CD4-positive, alpha-beta T cell treated with Interleukin-4 for 1 hour (primary cell): ENCODE measurements around the gene DTNA.

ENCODE experiments used
- DNase-seq, 2 donors: peaks; one replicate each; pipeline ENCODE4 v3.0.0-alpha.2; 2020 to 2022

DTNA gene

DNA sequence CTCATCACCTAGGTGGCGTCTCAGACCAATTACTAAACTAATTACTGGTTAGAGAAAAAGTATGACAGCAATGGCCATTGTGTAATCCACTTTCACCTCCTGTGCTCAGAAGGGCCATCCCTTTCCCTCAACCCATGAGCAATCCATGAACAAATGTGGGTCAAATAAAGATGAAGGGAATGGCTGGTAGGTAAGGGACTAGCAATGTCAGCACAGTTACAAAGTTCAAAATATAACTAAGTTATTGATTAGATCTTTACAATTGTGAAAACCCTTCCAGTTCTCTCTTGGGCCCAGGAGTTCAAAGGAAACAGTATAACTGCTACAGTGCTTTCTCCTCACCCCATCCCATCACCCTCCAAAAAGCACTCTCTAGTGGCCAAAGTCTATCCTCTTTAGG lies 98.3 kb downstream of the DTNA start:
- no peak for DNase-seq

DNA sequence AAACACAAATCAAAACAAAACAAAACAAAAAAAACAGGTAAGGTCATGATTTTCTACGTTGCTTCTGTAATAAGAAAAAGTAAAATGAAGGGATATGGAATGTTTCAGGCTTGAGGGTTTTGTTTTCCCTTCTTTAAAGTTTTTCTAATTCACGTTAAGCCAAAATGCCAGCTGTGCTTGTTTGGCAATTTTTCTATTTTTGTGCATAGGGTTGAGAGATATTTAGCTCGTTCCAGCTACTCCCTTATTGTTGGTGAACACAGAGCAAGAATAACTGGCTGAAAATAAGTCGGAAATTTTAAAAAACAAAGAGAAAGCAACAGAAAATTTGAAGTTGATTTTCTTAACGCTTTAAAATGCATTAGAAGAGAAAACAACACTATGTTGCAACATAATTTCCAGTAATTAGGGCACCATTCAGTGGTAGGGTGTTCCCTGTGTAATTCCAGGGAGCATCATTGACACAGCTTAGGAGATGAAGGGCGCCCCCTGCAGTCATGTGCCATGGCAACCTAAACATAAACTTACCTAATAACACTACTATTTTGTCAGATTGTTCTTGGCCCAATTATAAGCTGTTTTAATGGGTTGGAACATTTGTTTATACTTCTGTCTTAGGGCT lies 99.5 kb downstream of the DTNA start:
- no peak for DNase-seq

DNA sequence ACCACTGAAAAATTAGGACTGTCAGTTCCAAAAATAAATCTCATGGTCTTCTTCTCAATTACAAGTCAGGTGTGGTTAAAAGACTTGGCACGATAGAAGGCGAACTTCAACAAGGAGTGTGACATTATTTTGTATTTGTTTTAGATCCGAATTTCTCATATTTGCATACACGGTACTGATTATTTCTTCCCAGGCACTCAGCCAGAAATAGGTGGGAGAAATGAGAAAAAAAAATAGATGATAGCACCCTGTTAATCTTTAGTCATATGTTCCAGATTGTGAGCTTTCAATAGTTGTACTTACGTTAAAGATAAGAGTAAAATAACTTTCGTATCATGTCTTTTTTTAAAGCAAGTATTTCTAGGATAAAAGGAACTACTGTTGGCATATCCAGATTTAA lies 106.1 kb downstream of the DTNA start:
- DNase-seq = no peak

DNA sequence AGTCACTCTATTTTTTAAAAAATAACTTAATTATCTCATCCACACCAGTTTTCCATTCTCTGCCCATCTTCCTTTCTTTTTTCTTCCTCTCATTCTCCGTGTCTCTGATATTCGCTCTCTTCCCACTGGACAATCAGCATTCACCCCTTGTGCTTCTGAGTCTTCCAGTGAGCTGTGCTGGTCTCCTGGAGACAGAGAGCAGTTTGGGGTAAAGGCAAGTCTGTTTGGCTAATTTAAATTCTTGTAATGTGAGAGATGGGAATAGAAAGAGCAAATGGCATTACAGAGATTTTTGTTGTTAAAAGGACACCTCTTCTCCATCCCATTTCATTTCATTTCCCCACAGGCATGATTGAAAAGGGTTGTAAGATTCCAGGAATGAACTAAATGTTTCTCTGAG lies 107.5 kb downstream of the DTNA start:
- no peak for DNase-seq

DNA sequence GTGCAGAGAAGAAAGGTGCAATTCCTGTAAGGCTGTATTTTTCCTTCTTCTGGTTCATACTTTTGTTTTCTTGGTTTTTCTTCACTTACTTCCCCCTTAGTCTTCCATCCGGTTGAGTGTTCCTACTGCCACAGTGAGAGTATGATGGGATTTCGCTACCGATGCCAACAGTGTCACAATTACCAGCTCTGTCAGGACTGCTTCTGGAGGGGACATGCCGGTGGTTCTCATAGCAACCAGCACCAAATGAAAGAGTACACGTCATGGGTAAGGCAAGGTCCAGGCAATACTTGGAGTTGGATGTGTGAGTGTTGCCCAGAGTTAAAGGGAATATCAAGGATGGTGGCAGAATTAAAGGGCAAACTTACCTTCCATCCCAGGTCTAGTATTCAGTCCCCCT lies 108.0 kb downstream of the DTNA start:
- no peak for DNase-seq

DNA sequence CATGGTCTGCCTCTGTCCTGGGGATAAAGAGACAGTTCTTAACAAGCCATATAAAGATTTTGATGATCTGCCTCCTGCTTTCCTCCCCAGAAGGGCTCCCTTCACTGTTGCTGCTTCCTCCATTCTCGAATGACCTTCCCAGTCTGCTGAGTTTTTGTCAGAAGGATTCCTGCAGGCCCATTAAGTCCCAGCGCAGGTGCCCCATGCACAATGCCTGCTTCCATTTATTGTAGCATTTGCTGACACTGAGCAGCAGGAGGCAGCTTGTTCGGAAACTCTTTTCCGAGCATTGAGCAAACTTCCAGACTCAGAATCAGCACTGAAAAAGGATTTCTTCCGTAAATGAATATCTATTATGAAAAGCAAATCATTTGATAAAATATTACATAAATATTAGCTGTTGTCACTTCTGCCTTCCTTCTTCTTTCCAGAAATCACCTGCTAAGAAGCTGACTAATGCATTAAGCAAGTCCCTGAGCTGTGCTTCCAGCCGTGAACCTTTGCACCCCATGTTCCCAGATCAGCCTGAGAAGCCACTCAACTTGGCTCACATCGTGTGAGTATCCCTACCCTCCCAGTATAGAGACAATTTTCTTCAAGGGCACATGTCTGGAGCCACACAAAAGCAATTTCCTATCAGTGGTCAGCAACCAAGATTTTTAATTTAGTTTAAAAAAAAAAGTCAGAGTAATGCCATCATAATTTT lies 110.4 kb downstream of the DTNA start:
- no peak for DNase-seq

DNA sequence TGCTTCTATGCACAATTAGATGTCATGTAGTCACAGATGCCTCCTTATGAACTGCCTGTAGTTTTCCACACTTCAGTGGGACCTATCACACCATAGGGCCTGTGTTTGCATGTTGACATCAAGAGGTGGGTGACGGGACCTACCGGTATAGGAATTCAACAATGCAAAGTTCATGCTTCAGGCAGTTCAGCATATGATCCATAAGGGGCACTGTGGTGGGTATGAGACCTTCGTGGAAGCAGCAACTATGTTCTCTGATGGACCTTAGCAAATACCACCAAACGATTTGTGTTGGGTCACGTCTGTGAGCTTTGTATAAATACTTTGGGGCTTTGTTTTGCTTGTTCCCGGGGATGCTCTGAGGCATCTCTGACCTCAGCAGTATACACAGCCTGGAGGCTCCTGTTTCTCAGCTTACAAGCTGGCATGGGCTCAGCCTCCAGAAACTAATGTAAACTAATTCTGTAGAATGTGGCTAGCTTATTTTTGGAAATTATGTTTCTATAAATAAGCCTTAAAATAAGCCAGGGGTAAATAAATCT lies 111.6 kb downstream of the DTNA start:
- no peak for DNase-seq

DNA sequence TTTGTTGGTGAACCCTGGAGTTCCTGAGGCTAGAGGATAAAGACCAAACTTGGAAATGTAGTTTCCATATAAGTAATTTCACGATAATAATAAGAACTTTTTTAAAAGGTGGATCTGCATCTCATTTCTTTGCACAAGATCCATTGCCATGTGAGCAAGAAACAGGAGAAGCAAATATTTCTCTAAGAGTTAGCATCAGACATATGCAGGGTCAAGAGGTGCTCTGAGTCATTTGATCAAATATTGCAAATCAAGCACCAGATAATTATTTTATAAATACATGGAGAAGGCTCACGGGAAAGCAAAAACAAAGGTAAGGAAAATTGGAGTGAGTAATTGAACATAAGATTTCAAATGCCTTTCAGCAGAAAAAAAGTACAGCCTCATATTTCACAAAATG lies 118.0 kb downstream of the DTNA start:
- DNase-seq = no peak

DNA sequence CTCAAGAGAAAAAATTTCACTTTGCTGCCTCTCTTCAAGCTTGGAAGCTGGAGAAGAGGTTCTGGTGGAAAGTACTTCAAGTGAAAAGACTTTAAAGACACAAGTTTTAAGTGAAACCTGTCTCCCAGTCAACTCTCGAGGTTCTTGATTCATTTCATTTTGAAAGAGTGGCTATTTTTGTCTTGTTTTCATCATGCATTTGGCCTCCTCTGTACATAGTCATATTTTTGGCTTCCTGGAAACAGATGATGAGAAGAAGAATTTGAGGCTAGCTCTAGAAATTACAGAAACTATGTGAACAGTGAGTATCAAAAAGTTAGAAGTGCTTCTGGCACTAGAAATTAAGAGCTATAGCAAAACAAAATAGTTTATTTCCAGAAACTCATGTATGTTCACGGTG lies 124.8 kb downstream of the DTNA start:
- no peak for DNase-seq

DNA sequence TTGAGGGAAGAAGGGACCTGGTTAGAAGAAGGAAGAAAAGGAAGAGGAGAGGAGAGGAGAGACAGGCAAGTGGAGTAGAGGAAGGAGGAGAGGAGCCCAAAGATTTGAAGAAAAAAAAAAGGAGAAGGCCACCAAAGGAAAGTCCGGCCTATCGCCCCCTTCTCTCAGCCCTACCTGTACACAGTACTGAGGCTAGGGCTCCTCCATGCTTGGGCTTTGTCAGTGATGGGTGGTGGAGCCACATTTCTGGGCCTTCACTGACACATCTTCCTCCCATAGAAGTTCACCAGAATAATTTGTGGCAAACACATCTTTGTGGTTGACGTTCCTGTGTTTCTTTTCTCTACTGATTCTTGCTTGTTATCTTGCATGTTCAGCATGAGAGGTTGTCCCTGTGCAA lies 125.4 kb downstream of the DTNA start:
- no peak for DNase-seq

DNA sequence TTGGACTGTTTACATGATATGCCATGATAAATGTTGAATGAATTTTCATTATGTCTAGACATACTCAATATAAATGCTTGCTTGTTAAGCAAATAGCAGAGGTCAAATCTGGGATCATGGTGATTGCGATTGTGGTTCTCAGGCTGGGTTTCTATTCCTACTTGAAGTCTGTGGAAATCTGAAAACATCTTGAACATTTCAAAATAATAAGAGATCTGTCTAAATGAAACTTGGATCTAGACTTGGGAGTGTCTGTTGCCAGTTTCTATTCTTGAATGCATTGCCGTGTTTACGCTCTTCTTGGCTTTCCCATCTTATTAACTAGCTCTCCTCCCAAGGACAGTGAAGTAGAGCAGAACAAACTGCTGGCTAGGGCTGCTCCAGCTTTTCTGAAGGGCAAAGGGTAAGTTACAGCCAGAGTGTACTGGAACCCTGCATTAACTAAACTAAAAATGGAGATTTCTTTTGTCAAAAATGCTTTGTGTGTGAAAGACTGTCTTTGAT lies 127.7 kb downstream of the DTNA start:
- no peak for DNase-seq

DNA sequence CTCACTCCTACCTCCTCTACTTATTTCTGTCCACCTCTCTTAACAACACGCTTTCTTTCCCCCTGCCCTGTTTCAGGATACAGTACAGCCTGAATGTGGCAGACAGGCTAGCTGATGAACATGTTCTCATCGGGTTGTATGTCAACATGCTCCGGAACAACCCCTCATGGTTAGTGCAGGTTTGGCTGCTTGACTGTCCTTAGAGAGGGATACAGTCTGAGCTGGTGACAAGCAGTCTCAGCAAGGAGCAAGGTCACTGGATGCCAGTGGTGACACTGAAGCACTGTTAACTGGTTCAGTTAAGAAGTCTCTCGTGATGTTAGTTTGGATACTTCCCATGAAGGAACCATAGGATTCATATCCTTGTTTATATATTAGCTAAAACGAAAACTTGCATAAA lies 128.6 kb downstream of the DTNA start:
- DNase-seq = no peak

DNA sequence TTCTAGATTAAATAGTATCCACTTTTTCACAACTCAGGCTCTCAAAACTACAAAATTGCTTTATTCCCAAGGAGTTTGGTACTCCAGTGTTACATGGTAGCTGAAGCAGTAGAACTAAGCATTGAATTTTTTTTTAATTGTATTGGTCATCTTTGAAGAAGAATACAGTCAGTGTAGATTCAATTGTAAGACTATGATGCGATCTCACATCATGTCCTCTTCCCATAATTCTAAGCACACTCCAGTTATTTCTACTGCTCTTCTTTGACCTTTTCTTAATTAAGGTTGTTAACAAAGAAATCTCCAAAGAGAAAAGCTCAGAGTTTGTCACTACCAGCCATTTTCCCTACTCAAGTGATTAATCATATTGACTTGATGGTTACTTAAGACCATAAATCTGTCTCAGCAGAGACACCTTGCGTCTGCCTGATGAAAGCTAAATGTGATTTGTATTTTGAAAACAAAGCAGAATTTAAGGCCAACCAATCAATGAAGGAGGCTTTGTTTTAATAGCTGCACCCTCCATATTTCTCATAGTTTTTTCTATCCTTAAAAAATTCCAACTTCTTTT lies 130.2 kb downstream of the DTNA start:
- no peak for DNase-seq

DNA sequence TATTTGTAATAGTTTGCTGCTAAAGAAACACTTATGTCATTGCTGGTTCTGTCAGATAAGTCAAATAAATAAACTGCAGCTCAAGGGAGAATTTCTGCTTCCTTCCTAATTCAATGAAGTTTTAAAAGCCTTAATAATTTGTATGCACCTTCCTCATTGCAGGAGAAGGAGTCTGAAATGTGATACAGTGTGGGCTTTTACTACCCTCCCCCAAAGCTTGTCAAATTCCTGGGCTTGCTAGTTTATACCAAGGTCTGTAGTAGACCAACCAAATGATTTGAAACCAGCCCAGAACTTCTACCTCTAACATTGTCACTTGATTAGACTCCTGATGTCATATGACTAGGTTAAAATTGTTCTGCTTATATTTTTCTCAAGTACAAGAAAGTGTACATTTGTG lies 131.8 kb downstream of the DTNA start:
- no peak for DNase-seq

DNA sequence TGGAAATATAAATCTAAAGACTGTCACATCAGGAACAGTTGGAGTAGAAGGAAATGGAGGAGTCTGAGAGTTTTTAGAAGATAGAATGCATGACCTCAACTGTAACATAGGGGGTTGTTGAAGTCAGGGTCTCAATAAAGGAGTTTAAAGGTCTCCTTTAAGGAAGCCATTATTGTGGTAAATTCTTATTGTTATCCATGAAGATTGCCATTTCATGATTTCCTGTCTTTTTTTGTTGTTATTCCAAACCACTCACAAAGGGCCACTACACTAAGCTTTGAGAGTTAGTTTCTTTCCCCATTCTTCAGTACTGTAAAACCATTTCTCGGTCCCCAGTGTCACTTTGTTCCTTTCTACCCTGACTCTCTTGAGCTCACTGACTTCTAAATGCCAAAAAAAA lies 134.0 kb downstream of the DTNA start:
- no peak for DNase-seq

DNA sequence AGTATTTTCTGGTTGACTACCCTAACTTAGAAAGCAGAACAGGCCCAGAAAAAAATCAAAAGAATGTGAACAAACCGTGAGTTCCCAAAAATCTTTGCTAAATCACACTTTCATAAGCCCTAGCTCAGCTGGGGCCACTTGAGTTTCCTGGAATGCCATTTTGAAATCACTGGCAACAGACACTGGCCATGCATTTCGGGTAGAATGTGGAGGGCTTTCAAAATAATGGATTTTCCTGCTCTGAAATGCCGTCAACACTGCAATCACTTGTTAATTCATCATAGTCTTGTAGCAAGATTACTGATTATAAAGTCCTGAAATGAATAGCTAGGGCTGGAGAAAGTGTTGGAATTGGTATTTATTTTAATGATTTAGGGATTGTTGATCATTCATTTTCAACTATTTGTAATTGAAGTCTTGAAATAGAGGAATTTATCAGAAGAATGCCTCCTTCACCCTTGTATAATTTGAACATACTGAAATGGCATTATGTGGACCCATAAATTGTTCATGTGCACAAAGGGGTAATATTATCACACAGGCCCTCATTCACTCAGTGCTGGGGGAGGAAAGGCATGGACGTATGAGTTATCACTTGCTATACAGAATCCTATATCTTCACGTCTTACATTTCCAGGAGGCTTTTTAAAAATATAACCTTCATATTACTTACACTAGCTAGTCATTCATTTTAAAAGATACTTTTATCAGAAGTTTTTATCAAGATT lies 134.8 kb downstream of the DTNA start:
- no peak for DNase-seq

DNA sequence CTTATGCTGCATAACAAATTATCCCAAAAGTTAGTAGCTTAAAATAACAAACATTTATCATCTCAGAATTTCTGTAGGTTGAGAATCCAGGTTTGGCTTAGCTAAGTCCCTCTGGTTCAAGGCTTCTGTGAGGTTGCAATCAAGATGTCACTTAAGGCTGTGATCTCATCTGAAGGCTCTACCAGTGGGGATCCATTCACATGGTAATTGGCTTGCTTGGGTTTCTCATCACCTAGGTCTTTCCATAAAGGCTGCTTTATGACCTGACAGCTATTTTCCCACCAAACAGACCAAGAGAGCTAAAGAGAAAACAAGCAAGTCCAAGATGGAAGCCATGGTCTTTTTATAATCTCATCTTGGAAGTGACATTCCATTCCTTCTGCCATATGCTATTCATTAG lies 137.3 kb downstream of the DTNA start:
- no peak for DNase-seq

DNA sequence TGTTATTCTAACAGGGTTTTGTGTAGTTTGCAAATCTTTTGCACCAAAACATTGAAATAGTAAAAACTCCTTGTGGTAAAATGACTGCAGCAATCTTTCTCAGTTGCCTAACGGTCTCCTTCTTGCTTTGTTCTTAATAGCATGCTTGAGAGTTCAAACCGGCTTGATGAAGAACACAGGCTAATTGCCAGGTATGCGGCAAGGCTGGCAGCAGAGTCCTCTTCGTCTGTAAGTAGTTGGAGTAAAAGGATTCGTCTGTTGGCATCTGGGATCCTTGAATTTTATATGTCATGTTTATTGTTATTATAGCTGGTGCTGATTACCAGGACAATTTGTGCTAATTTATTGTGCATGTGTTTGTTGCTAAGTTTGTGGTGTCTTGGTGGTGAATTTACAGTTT lies 138.1 kb downstream of the DTNA start:
- DNase-seq = no peak

DNA sequence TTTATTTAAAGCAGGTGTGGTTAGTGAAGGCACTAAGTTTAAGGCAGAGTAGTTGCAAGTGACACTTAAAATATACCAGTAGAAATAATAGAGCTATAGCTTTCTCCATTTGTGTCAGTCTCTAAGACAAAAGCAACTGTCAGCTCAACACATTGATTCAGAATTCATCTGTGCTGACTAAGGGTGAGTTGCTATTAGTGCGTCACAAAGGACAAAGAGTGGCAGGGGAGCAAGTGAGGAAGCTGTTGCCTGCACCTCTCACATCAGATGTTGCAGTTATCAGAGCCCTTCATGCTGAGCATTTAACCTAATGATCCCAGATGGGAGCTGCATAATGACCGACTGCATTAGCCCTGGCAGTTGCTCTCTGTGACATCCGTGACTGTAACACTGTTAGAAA lies 138.6 kb downstream of the DTNA start:
- DNase-seq = no peak

DNA sequence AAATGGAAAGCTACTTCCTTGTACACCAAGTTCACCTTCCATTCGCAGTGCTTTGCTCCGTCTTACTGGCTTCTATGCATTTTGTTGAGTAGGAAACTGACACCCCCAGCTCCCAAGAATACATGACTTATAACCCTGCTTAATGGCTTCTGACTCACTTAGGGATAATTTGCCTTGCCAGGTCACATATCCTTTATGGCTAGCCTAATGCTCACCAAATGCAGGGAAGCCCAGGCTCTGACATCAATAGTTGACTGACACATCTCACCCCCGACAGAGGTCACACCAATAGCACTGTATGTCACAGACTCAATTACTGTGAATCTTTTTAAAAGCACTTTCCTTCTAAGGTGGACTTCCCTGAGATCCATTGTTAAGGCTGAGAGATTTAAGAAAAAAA lies 147.2 kb downstream of the DTNA start:
- no peak for DNase-seq

DNA sequence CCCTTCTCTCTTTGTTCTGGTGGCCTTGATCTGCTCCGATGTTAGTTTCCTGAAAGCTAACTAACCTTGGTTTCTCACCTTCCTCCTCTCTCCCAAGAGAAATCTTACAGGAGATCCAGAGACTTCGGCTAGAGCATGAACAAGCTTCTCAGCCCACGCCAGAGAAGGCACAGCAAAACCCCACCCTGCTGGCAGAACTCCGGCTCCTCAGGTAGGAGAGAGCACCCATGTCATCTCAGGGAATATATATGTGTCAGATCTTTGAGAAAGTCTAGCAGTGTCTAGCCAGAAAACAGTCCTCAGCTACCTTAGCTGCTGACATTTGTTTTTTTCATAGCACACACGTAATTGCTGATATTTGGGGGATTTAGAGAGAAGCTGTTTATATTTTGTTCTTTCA lies 148.1 kb downstream of the DTNA start:
- DNase-seq = no peak

DNA sequence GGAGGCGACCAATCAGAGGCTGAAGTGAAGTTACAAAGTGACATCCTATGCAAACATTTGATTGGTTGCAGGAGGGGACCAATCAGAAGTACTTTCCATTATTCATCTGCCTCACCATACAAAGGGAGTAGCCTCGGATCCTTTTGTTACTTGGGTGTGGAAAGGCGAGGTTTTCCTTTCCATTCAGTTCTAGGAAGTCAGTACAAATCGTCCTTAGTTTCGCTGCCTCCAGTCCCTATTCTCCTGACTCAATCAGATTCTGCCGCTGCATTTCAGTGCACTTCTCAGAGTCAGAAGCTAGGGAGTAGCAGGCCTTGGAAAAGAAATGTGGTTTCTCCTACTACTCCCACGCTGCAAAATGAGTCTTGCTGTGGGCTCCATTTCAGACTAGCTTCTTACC lies 149.4 kb downstream of the DTNA start:
- DNase-seq = no peak

DNA sequence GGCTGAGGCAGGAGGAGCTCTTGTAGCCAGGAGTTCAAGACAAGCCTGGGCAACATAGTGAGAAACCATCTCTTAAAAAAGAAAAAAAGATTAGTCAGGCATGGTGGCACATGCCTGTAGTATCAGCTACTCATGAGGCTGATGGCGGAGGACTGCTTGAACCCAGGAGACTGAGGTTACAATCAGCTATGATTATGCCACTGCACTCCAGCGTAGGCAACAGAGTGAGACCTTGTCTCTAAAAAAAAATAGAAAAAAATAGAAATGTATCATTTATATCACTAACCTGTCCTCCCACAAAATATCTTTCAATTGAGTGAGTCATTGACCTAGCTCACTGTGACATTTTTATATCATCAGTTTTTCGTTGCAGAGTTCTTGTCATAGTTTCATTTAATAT lies 152.5 kb downstream of the DTNA start:
- DNase-seq = no peak

DNA sequence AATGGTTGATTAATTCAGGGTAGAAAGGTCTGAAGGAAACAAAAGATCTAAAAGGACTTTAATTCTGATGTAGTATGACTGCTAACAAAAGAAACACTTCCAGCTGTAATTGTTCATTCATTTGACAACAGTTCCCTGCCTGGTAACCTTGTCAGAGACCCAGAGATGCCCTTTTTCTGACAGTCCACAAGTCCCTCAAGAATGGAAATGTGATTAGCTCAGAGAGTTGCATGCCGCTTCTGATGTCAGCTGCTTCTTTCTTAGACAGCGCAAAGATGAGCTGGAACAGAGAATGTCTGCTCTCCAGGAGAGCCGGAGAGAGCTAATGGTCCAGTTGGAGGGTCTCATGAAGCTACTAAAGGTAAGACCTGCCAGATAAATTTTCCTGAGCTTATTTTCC lies 153.6 kb downstream of the DTNA start:
- DNase-seq = no peak
